ENCODE measurements around the gene AKAP5.

GRCh38 chr14:64515053-64515452 is 49.8 kb downstream of the AKAP5 start:
- TF ChIP-seq CTCF (IDR thresholded peaks at IDR 0.05) (no peak), POLR2A (IDR thresholded peaks at IDR 0.05) (no peak)
